ENCODE results near the gene CYP8B1. TPM values are rescaled to one million over a fixed set of nuclear protein-coding genes. Genes with fewer than 3 reads are reported as not detected.

CYP8B1 gene
- total and polyA plus RNA-seq, 2 of the 13 experiments (the other 11 are each of a cell fraction or from before 2014, with no cell fraction given) = 0.58 to 2.0 TPM

- no peak for TF ChIP-seq ZNF142 (CRISPR knock-in tag; IDR thresholded peaks at IDR 0.05)
- peak; percentile 37; the same call in 1 of the 2 replicates for TF ChIP-seq ZNF331 (CRISPR knock-in tag; IDR thresholded peaks at IDR 0.05)
- peak; percentile 85 for TF ChIP-seq AHDC1 (CRISPR knock-in tag; IDR thresholded peaks at IDR 0.05; ENCODE audit: borderline replicate concordance)
- TF ChIP-seq HOMEZ (CRISPR knock-in tag; IDR thresholded peaks at IDR 0.05; ENCODE audit: low read depth) = peak; percentile 65
- TF ChIP-seq ZFX (CRISPR knock-in tag; IDR thresholded peaks at IDR 0.05; ENCODE audit: low read depth) = no peak
- no peak; the same call in 1 of the 2 replicates for TF ChIP-seq KDM3A (CRISPR knock-in tag; IDR thresholded peaks at IDR 0.05; ENCODE audit: low read depth)
- 0 out of 2 replicates have a peak, but pooled peaks have one; percentile 43 for TF ChIP-seq SMAD1 (CRISPR knock-in tag; IDR thresholded peaks at IDR 0.05; ENCODE audit: borderline replicate concordance, low read depth)
- peak; percentile 92 for TF ChIP-seq ZNF609 (CRISPR knock-in tag; IDR thresholded peaks at IDR 0.05; ENCODE audit: borderline replicate concordance)
- no peak for TF ChIP-seq RFX1 (IDR thresholded peaks at IDR 0.05)
Measured at GRCh38 chr3:42855547-42856380, 19.9 kb downstream of the CYP8B1 start (continued).

Data from HepG2 (cell line).